Astrocyte of the spinal cord (primary cell): Measurements from ENCODE around the gene TIMP1.

Source experiments
- DNase-seq: peaks from one replicate; pipeline ENCODE4 v3.0.0; 2011; ENCODE audit warnings: low read depth, low spot score
- H3K4me3 ChIP-seq: 2 replicates; pipeline ENCODE4 v1.5.1; 2011; ENCODE audit warnings: low read depth, mild to moderate bottlenecking, low read length, moderate library complexity
- CTCF ChIP-seq: IDR thresholded peaks from 2 replicates; pipeline ENCODE4 v1.5.1; 2012; ENCODE audit warnings: low read depth, mild to moderate bottlenecking, low read length, inconsistent platforms
- in situ Hi-C: cut with HindIII; loops from 2 replicates; pipeline ENCODE4 v1.10.0; 2017; ENCODE audit warnings: low sequenced_read_pairs

Gene TIMP1

GRCh38 chrX:47620303-47620685 is 38.1 kb downstream of the TIMP1 start:
- no peak overlapping the region for H3K4me3 ChIP-seq
- no peak for DNase-seq
- in situ Hi-C loops, result no loop called here
- TF ChIP-seq CTCF, result no peak

- H3K4me3 ChIP-seq, result no peak overlapping the region
- DNase-seq, result no peak
- TF ChIP-seq CTCF, result no peak
These were observed 39.6 kb downstream of the TIMP1 start for GRCh38 chrX:47621851-47622250.

GRCh38 chrX:47623540-47624027 is 41.3 kb downstream of the TIMP1 start:
- in situ Hi-C loops, result no loop called here
- TF ChIP-seq CTCF, result no peak
- peak overlapping the region; percentile 22 for H3K4me3 ChIP-seq
- DNase-seq, result peak; percentile 68

More at GRCh38 chrX:47621851-47622250, 39.6 kb downstream of the TIMP1 start:
- in situ Hi-C loops, result no loop called here

GRCh38 chrX:47625365-47625764 is 43.1 kb downstream of the TIMP1 start:
- in situ Hi-C loops, result no loop called here
- DNase-seq, result no peak
- no peak for TF ChIP-seq CTCF
- no peak overlapping the region for H3K4me3 ChIP-seq

- H3K4me3 ChIP-seq, result no peak overlapping the region
- DNase-seq, result no peak
- no peak for TF ChIP-seq CTCF
- in situ Hi-C loops, result no loop called here
These were observed 46.7 kb downstream of the TIMP1 start for GRCh38 chrX:47628982-47629381.

- in situ Hi-C loops, result no loop called here
- no peak for TF ChIP-seq CTCF
- DNase-seq, result no peak
- no peak within 1 kb of the TSS for H3K4me3 ChIP-seq
These were observed 47.4 kb downstream of the TIMP1 start, which contains the start of gene CFP for GRCh38 chrX:47629419-47630200. Gene CFP, minus strand, starts transcription at chrX:47629930. Its CDS starts 86 bp downstream, at chrX:47629844.
